Left ventricle myocardium inferior (tissue), 1 donor: ENCODE results near the gene ARHGEF39. TPM values are rescaled to one million over a fixed set of nuclear protein-coding genes. Genes with fewer than 3 reads are reported as not detected.

Experiments
- DNase-seq: peaks from one replicate; pipeline ENCODE4 v3.0.0-alpha.2; 2020
- H3K27ac ChIP-seq: fragments of 200-600 bp; replicated peaks from 2 replicates; pipeline ENCODE4 v1.8.0; 2021
- H3K27me3 ChIP-seq: fragments of 200-600 bp; 2 replicates; pipeline ENCODE4 v1.8.0; 2021; ENCODE audit warnings: low read depth
- H3K36me3 ChIP-seq: fragments of 200-600 bp; 2 replicates; pipeline ENCODE4 v1.8.0; 2021
- H3K4me1 ChIP-seq: fragments of 200-600 bp; 2 replicates; pipeline ENCODE4 v1.8.0; 2021
- H3K4me3 ChIP-seq: fragments of 200-600 bp; 2 replicates; pipeline ENCODE4 v1.8.0; 2021; ENCODE audit warnings: mild to moderate bottlenecking, moderate library complexity
- H3K9me3 ChIP-seq: fragments of 200-600 bp; replicated peaks from 2 replicates; pipeline ENCODE4 v1.8.0; 2021
- CTCF ChIP-seq: fragments of 200-600 bp; IDR thresholded peaks from 2 replicates; pipeline ENCODE4 v1.8.0; 2021; ENCODE audit warnings: antibody characterized with exemption, mild to moderate bottlenecking, borderline replicate concordance
- intact Hi-C: fragments of 100-400 bp; cut with micrococcal nuclease; formaldehyde crosslinking; loops from one replicate; pipeline ENCODE4 v1.11.0; 2022
- total RNA-seq: library from RNA; stranded (reverse); fragmentation: NEBNext Ultra II Directional; extraction: Animal tissue kit (Norgen Biotek cat#: 25700); gene quantifications from one replicate; pipeline ENCODE4 v1.2.1, GENCODE V29; 2021
- donor health status: DM: no; HTN: yes; CAD: no; lungs with severe emphysema.

ARHGEF39 gene
- total RNA-seq, 1 donor from 2014 or later: 0.27 TPM

GRCh38 chr9:35619800-35620158, 45.2 kb downstream of the ARHGEF39 start:
- intact Hi-C loops: no loop called here
- H3K27ac ChIP-seq: no peak overlapping the region
- no peaks in the 10 kb centered on the region for H3K9me3 ChIP-seq
- TF ChIP-seq CTCF: no peak
- peaks cover 12% of the 10 kb centered on the region for H3K4me1 ChIP-seq
- DNase-seq: no peak
- H3K27me3 ChIP-seq: peaks cover 25% of the 10 kb centered on the region
- no peak overlapping the region for H3K4me3 ChIP-seq
- H3K36me3 ChIP-seq: no peaks in the 10 kb centered on the region

GRCh38 chr9:35618854-35619799, 45.9 kb downstream of the ARHGEF39 start:
- intact Hi-C loops: no loop called here

GRCh38 chr9:35618325-35618727, 46.7 kb downstream of the ARHGEF39 start, which contains the start of gene CD72:
CD72 (minus strand) TSS chr9:35618413; CDS start chr9:35618303, 110 bp downstream.
- peaks cover 12% of the 10 kb centered on the region for H3K4me1 ChIP-seq
- H3K27ac ChIP-seq: no peak within 1 kb of the TSS
- H3K27me3 ChIP-seq: peaks cover 25% of the 10 kb centered on the region
- no peak for TF ChIP-seq CTCF
- intact Hi-C loops: no loop called here
- H3K4me3 ChIP-seq: peak within 1 kb of the TSS; percentile 64
- H3K36me3 ChIP-seq: no peaks in the 10 kb centered on the region
- no peak for DNase-seq
- H3K9me3 ChIP-seq: no peaks in the 10 kb centered on the region

More at GRCh38 chr9:35618854-35619799, 45.9 kb downstream of the ARHGEF39 start:
- Histone ChIP-seq H3K9me3 (no peaks in the 10 kb centered on the region), H3K36me3 (no peaks in the 10 kb centered on the region), H3K4me1 (peaks cover 12% of the 10 kb centered on the region), H3K27me3 (peaks cover 25% of the 10 kb centered on the region), H3K4me3 (no peak overlapping the region), H3K27ac (no peak overlapping the region)
- TF ChIP-seq CTCF: no peak
- DNase-seq: no peak

- no peak for DNase-seq
- peak overlapping the region; percentile 64 for H3K4me3 ChIP-seq
- H3K27me3 ChIP-seq: peaks cover 25% of the 10 kb centered on the region
- no peak for TF ChIP-seq CTCF
- no peaks in the 10 kb centered on the region for H3K9me3 ChIP-seq
- no peaks in the 10 kb centered on the region for H3K36me3 ChIP-seq
- intact Hi-C loops: no loop called here
- no peak overlapping the region for H3K27ac ChIP-seq
- peaks cover 12% of the 10 kb centered on the region for H3K4me1 ChIP-seq
These were observed 47.4 kb downstream of the ARHGEF39 start for GRCh38 chr9:35617548-35617947.

- peak overlapping the region; percentile 64 for H3K4me3 ChIP-seq
- peaks cover 12% of the 10 kb centered on the region for H3K4me1 ChIP-seq
- intact Hi-C loops: no loop called here
- no peaks in the 10 kb centered on the region for H3K9me3 ChIP-seq
- TF ChIP-seq CTCF: no peak
- H3K36me3 ChIP-seq: no peaks in the 10 kb centered on the region
- H3K27me3 ChIP-seq: peaks cover 25% of the 10 kb centered on the region
- no peak overlapping the region for H3K27ac ChIP-seq
- peak; percentile 71 for DNase-seq
These were observed 48.1 kb downstream of the ARHGEF39 start for GRCh38 chr9:35616681-35617459.
